Heart right ventricle (tissue), 16 donors: ENCODE measurements around the gene FAF2. TPM values are rescaled to one million over a fixed set of nuclear protein-coding genes. Genes with fewer than 3 reads are reported as not detected.

ENCODE experiments used
- ATAC-seq, 8 donors: fragments of 200-7000 bp; cut with Tn5 transposase; one replicate each; pipeline ENCODE4 v1.9.1; 2020; ENCODE audit warnings: mild to moderate bottlenecking in 8 of 8, moderate library complexity in 8 of 8, moderate number of reproducible peaks in 1 of 8
- DNase-seq, 2 donors: peaks; one replicate each; pipeline ENCODE4 v3.0.0-alpha.2; 2020
- H3K27ac ChIP-seq, 10 donors: fragments of 200-600 bp; sonication (generic) in 2 of 10; one replicate each; pipeline versions ENCODE4 v1.5.0 to v1.8.0; 2020 to 2022; ENCODE audit warnings: mild to moderate bottlenecking in 3 of 10
- H3K27me3 ChIP-seq, 7 donors: fragments of 200-600 bp; one replicate each; pipeline ENCODE4 v1.8.0; 2021 to 2022; ENCODE audit warnings: mild to moderate bottlenecking in 2 of 7
- H3K36me3 ChIP-seq, 9 donors: fragments of 200-600 bp; sonication (generic) in 1 of 9; one replicate each; pipeline versions ENCODE4 v1.5.0 to v1.8.0; 2020 to 2022; ENCODE audit warnings: mild to moderate bottlenecking in 2 of 9
- H3K4me1 ChIP-seq, 9 donors: fragments of 200-600 bp; sonication (generic) in 1 of 9; one replicate each; pipeline versions ENCODE4 v1.5.0 to v1.8.0; 2020 to 2022; ENCODE audit warnings: mild to moderate bottlenecking in 4 of 9
- H3K4me3 ChIP-seq, 10 donors: fragments of 200-600 bp; sonication (generic) in 2 of 10; one replicate each; pipeline versions ENCODE4 v1.5.0 to v1.8.0; 2020 to 2022; ENCODE audit warnings: mild to moderate bottlenecking in 7 of 10, moderate library complexity in 2 of 10
- H3K9me3 ChIP-seq, 11 donors: fragments of 200-600 bp in 10 of 11; sonication (generic) in 2 of 11; one replicate each; pipeline versions ENCODE4 v1.5.0 to v1.8.0; 2013 to 2022; ENCODE audit warnings: mild to moderate bottlenecking in 2 of 11, control low read depth in 1 of 11, moderate library complexity in 1 of 11
- CTCF ChIP-seq, 9 donors: fragments of 200-600 bp; sonication (generic) in 2 of 9; IDR thresholded peaks; one replicate each; pipeline versions ENCODE4 v1.5.0 to v1.8.0; 2021 to 2022; ENCODE audit warnings: antibody characterized with exemption in 9 of 9, mild to moderate bottlenecking in 5 of 9, moderate library complexity in 1 of 9
- WGBS, 2 donors: extraction: QIAGEN DNeasy Blood & Tissue Kit; methylation state at CpG; one replicate each; pipeline ENCODE4 v1.1.7; 2013; ENCODE audit warnings: inconsistent platforms in 1 of 2; 5-methylcytosine and 5-hydroxymethylcytosine counted together
- intact Hi-C, 10 donors: fragments of 100-400 bp; cut with DNase I; formaldehyde crosslinking; loops; one replicate each; pipeline versions ENCODE4 v1.11.1 to v1.14.2; 2022
- polyA plus RNA-seq, 2 donors: library from polyadenylated mRNA; stranded (reverse); fragments of 200-250 nt; gene quantifications; one replicate each; pipeline ENCODE4 v1.2.3, GENCODE V29; 2013
- total RNA-seq, 10 donors: library from RNA; stranded (reverse); fragmentation: NEBNext Ultra II Directional in 3 of 10; extraction: Animal tissue kit (Norgen Biotek cat#: 25700) in 3 of 10; gene quantifications; one replicate each; pipeline versions ENCODE4 v1.2.1 to v1.2.4, GENCODE V29; 2021 to 2023
- donor health status: Arrhythmogenic right ventricular cardiomyopathy.
- donor health status: ischemic (EF 13 %, LVEDD 7.1; RV severe dilation, severe dysfunction).
- donor health status: healthy with polysubstance abuse.
- donor health status: DM: no; HTN: yes; CAD: no.
- donor health status: DM: no; HTN: no; CAD: no.
- donor health status: ischemic (EF 25% LVEDD 6.9; RV normal size, moderate dysfunction).
- donor health status: ischemic (EF 25% LVEDD 5.7; RV mildly dilated, moderate dysfunction).
- donor health status: healthy.
- donor health status: DM: yes; HTN: yes; CAD: no.
- donor health status: Ischemic cardiomyopathy.
- donor health status: ischemic (EF 35%, LVEDD 5.7; RV mildly dilated, moderate dysfunction).
- donor health status: nonischemic (EF 11% LVEDD 7.7; RV severe dilation, severe dysfunction).
- donor health status: DM: yes; HTN: yes; CAD: no.
- donor health status: PGD.
- donor health status: ischemic (EF 29% LVEDD 5.4; RV normal size, mild dysfunction).
- donor health status: nonischemic (EF 23%, LVEDD 6.1; RV moderate dilation, normal function).

FAF2 gene
- total and polyA plus RNA-seq, 12 donors = 10.1 to 19.9 (median 14.6) TPM

GRCh38 chr5:176471098-176471497, 22.9 kb downstream of the FAF2 start:
- ATAC-seq (no peak), DNase-seq (no peak)
- Histone ChIP-seq H3K4me3 (no peak overlapping the region), H3K27me3 (no peaks in the 10 kb centered on the region), H3K36me3 (peaks cover 0 to 54% (median 0%) of the 10 kb centered on the region in 9 donors), H3K4me1 (peaks cover 0 to 20% (median 16%) of the 10 kb centered on the region in 9 donors), H3K9me3 (peaks cover 0 to 12% (median 0%) of the 10 kb centered on the region in 11 donors), H3K27ac (no peak overlapping the region)
- TF ChIP-seq CTCF (IDR thresholded peaks at IDR 0.05) = no peak
- WGBS, 2 donors = 90 to 94% methylated on average over 2 of the region's 2 CpGs
- intact Hi-C loops = no loop called here

- DNase-seq = no peak
- no peak for TF ChIP-seq CTCF (IDR thresholded peaks at IDR 0.05)
- no peak overlapping the region for H3K4me3 ChIP-seq
- peaks cover 0 to 12% (median 0%) of the 10 kb centered on the region in 11 donors for H3K9me3 ChIP-seq
- peaks cover 0 to 50% (median 0%) of the 10 kb centered on the region in 9 donors for H3K36me3 ChIP-seq
- WGBS, 2 donors = 85 to 87% methylated on average over 7 of the region's 7 CpGs
- H3K4me1 ChIP-seq = peaks cover 0 to 7% (median 0%) of the 10 kb centered on the region in 9 donors
- intact Hi-C loops = no loop called here
- H3K27me3 ChIP-seq = no peaks in the 10 kb centered on the region
- no peak for ATAC-seq
- no peak overlapping the region for H3K27ac ChIP-seq
These were observed 25.3 kb downstream of the FAF2 start for GRCh38 chr5:176473335-176474006.

GRCh38 chr5:176474476-176474875, 26.3 kb downstream of the FAF2 start:
- 97 to 98% methylated on average over 1 of the region's 1 CpG for WGBS, 2 donors
- TF ChIP-seq CTCF (IDR thresholded peaks at IDR 0.05) = no peak

GRCh38 chr5:176481711-176482110, 33.5 kb downstream of the FAF2 start:
- H3K27me3 ChIP-seq = no peaks in the 10 kb centered on the region
- intact Hi-C loops = no loop called here
- H3K27ac ChIP-seq = no peak overlapping the region
- no peak for TF ChIP-seq CTCF (IDR thresholded peaks at IDR 0.05)
- WGBS, 2 donors = 99 to 100% methylated on average over 4 of the region's 4 CpGs
- DNase-seq (no peak), ATAC-seq (no peak)
- H3K4me3 ChIP-seq = no peak overlapping the region
- H3K9me3 ChIP-seq = no peaks in the 10 kb centered on the region
- H3K4me1 ChIP-seq = peaks cover 0 to 8% (median 5%) of the 10 kb centered on the region in 9 donors
- peaks cover 0 to 83% (median 39%) of the 10 kb centered on the region in 9 donors for H3K36me3 ChIP-seq

More at GRCh38 chr5:176474476-176474875, 26.3 kb downstream of the FAF2 start:
- Histone ChIP-seq H3K4me1 (peaks cover 0 to 7% (median 0%) of the 10 kb centered on the region in 9 donors), H3K27ac (no peak overlapping the region), H3K27me3 (no peaks in the 10 kb centered on the region), H3K4me3 (no peak overlapping the region), H3K9me3 (peaks cover 0 to 12% (median 0%) of the 10 kb centered on the region in 11 donors), H3K36me3 (peaks cover 0 to 50% (median 3%) of the 10 kb centered on the region in 9 donors)
- no peak for ATAC-seq
- no peak for DNase-seq
- intact Hi-C loops = no loop called here
